Measurements from ENCODE around the gene STX8. TPM values are rescaled to one million over a fixed set of nuclear protein-coding genes. Genes with fewer than 3 reads are reported as not detected.

The STX8 gene
- total RNA-seq, 1 donor from 2014 or later: 54.8 TPM

DNA sequence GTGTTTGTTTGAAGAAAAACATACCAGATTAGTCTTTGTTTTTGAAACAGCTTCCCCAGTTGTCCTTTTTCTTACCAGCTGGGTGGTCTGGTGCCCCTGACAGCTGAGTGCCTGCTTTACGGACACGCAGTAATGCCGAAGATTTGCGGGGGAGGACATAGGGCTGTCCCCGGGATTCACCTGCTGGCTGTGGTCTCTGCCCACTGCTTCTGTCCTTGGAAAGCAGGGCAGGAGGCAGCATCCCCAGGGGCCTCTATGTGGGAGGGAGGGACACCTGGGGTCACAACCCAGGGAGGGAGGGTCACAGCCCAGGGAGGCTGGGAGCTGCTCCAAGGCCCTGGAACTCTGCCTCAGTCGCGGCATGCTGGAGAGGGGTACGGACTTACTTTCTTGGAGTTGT, 332.6 kb downstream of the STX8 start:
- no peak overlapping the region for H3K27ac ChIP-seq (ENCODE audit: low read depth, low read length)
- Mint-ChIP-seq H3K4me3 (ENCODE audit: unreplicated experiment) (no peak overlapping the region), H3K9me3 (ENCODE audit: unreplicated experiment) (no peaks in the 10 kb centered on the region), H3K4me1 (ENCODE audit: low read depth, unreplicated experiment) (no peaks in the 10 kb centered on the region), H3K36me3 (ENCODE audit: low read depth, unreplicated experiment) (peaks cover 8% of the 10 kb centered on the region), H3K27ac (ENCODE audit: unreplicated experiment) (no peak overlapping the region), H3K27me3 (ENCODE audit: low read depth, unreplicated experiment) (peaks cover 6% of the 10 kb centered on the region)
- no peaks in the 10 kb centered on the region for H3K36me3 ChIP-seq (ENCODE audit: insufficient read depth, low read length)
- H3K9ac ChIP-seq (ENCODE audit: low read length): no peak overlapping the region
- H3K4me3 ChIP-seq (ENCODE audit: insufficient read depth, low read depth, low read length): no peak overlapping the region
- H3K79me2 ChIP-seq (ENCODE audit: insufficient read depth, low read length): no peaks in the 10 kb centered on the region
- no peaks in the 10 kb centered on the region for H3K9me3 ChIP-seq (ENCODE audit: insufficient read depth, low read depth, low read length)
- FAIRE-seq (no peak), DNase-seq (ENCODE audit: low read depth) (no peak)
- peaks cover 15% of the 10 kb centered on the region for H3K4me1 ChIP-seq (ENCODE audit: insufficient read depth, low read length)
- no peak for TF ChIP-seq EZH2 (IDR thresholded peaks at IDR 0.05; ENCODE audit: insufficient read depth, low read length)
- TF ChIP-seq, protein P1, sequence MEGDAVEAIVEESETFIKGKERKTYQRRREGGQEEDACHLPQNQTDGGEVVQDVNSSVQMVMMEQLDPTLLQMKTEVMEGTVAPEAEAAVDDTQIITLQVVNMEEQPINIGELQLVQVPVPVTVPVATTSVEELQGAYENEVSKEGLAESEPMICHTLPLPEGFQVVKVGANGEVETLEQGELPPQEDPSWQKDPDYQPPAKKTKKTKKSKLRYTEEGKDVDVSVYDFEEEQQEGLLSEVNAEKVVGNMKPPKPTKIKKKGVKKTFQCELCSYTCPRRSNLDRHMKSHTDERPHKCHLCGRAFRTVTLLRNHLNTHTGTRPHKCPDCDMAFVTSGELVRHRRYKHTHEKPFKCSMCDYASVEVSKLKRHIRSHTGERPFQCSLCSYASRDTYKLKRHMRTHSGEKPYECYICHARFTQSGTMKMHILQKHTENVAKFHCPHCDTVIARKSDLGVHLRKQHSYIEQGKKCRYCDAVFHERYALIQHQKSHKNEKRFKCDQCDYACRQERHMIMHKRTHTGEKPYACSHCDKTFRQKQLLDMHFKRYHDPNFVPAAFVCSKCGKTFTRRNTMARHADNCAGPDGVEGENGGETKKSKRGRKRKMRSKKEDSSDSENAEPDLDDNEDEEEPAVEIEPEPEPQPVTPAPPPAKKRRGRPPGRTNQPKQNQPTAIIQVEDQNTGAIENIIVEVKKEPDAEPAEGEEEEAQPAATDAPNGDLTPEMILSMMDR (IDR thresholded peaks at IDR 0.05; ENCODE audit: insufficient read depth, low read depth, low read length): no peak
- H2AFZ ChIP-seq (ENCODE audit: low read depth, low read length): no peak overlapping the region
- H3K27me3 ChIP-seq (ENCODE audit: insufficient read depth, low read length): no peaks in the 10 kb centered on the region
- no peak overlapping the region for H3K4me2 ChIP-seq (ENCODE audit: low read length)
- no peaks in the 10 kb centered on the region for H4K20me1 ChIP-seq (ENCODE audit: insufficient read depth, low read length)

DNA sequence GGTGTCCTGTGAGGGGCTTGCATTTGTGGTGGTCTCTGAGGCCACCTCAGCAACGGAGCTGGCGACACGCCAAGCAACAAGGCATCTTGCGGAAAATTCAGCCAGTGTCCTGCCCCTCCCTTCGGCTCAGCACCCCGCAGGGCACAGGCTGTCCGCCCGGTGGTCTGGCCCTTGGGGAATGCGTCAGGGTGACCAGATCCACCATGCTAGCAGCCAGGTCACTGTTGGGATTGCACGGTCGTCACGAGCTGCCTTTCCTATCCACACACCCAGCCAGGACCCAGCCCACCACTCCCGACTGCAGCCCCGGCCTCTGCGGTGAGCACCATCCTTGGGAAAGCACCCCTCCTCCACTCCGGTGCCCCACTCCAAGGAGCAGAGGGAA, 333.1 kb downstream of the STX8 start:
- Mint-ChIP-seq H3K36me3 (ENCODE audit: low read depth, unreplicated experiment) (peaks cover 8% of the 10 kb centered on the region), H3K27me3 (ENCODE audit: low read depth, unreplicated experiment) (peaks cover 5% of the 10 kb centered on the region), H3K4me3 (ENCODE audit: unreplicated experiment) (no peak overlapping the region), H3K4me1 (ENCODE audit: low read depth, unreplicated experiment) (no peaks in the 10 kb centered on the region), H3K9me3 (ENCODE audit: unreplicated experiment) (no peaks in the 10 kb centered on the region), H3K27ac (ENCODE audit: unreplicated experiment) (no peak overlapping the region)
- Histone ChIP-seq H3K27ac (ENCODE audit: low read depth, low read length) (no peak overlapping the region), H3K4me1 (ENCODE audit: insufficient read depth, low read length) (peaks cover 15% of the 10 kb centered on the region), H3K9me3 (ENCODE audit: insufficient read depth, low read depth, low read length) (no peaks in the 10 kb centered on the region), H3K79me2 (ENCODE audit: insufficient read depth, low read length) (no peaks in the 10 kb centered on the region), H3K4me2 (ENCODE audit: low read length) (no peak overlapping the region), H3K36me3 (ENCODE audit: insufficient read depth, low read length) (no peaks in the 10 kb centered on the region), H2AFZ (ENCODE audit: low read depth, low read length) (no peak overlapping the region), H4K20me1 (ENCODE audit: insufficient read depth, low read length) (no peaks in the 10 kb centered on the region), H3K9ac (ENCODE audit: low read length) (no peak overlapping the region), H3K4me3 (ENCODE audit: insufficient read depth, low read depth, low read length) (no peak overlapping the region), H3K27me3 (ENCODE audit: insufficient read depth, low read length) (no peaks in the 10 kb centered on the region)
- no peak for DNase-seq (ENCODE audit: low read depth)
- no peak for FAIRE-seq
- TF ChIP-seq EZH2 (IDR thresholded peaks at IDR 0.05; ENCODE audit: insufficient read depth, low read length): no peak
- TF ChIP-seq, protein P1 (IDR thresholded peaks at IDR 0.05; ENCODE audit: insufficient read depth, low read depth, low read length): no peak

DNA sequence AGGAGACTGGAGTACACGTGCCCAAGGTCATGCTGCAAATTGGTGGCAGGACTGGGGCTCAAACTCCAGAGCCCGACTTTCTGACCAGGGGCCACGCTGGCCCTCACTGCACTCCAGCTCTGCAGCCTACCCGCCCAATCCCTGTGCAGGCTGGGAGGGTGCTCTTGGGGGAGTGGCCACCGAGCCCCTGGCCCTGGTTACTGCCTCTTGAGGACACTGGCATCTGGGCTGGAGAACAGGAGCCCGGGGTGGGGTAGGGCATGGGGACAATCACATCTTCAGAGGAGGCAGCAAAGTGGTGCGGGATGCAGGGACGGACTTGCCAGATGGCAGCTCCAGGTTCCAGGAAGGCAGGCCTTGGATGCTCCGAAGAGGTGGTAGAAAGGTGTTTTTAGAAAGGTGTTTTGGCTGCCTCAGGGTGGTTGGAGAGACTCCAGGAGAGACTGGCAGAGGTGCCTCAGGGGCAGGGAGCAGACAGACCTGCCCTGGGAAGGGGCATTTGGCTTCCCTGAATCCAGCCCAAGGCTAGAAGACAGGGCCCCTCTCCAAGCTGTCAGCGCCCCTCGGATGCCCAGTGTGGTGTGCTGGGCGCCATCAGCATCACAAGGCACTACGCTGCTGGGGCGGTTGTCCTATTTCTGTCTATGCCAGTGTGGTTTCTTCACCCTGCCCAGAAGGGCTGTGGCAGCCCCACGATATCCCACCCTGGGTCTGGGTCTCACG, 333.7 kb downstream of the STX8 start:
- Mint-ChIP-seq H3K27ac (ENCODE audit: unreplicated experiment) (no peak overlapping the region), H3K4me1 (ENCODE audit: low read depth, unreplicated experiment) (no peaks in the 10 kb centered on the region), H3K9me3 (ENCODE audit: unreplicated experiment) (peaks cover 2% of the 10 kb centered on the region), H3K27me3 (ENCODE audit: low read depth, unreplicated experiment) (peaks cover 5% of the 10 kb centered on the region), H3K4me3 (ENCODE audit: unreplicated experiment) (no peak overlapping the region), H3K36me3 (ENCODE audit: low read depth, unreplicated experiment) (peaks cover 8% of the 10 kb centered on the region)
- Histone ChIP-seq H3K27me3 (ENCODE audit: insufficient read depth, low read length) (no peaks in the 10 kb centered on the region), H3K9ac (ENCODE audit: low read length) (no peak overlapping the region), H2AFZ (ENCODE audit: low read depth, low read length) (no peak overlapping the region), H3K4me3 (ENCODE audit: insufficient read depth, low read depth, low read length) (no peak overlapping the region), H3K27ac (ENCODE audit: low read depth, low read length) (no peak overlapping the region), H3K4me2 (ENCODE audit: low read length) (no peak overlapping the region), H3K4me1 (ENCODE audit: insufficient read depth, low read length) (peaks cover 15% of the 10 kb centered on the region), H3K9me3 (ENCODE audit: insufficient read depth, low read depth, low read length) (no peaks in the 10 kb centered on the region), H4K20me1 (ENCODE audit: insufficient read depth, low read length) (no peaks in the 10 kb centered on the region), H3K36me3 (ENCODE audit: insufficient read depth, low read length) (no peaks in the 10 kb centered on the region), H3K79me2 (ENCODE audit: insufficient read depth, low read length) (no peaks in the 10 kb centered on the region)
- FAIRE-seq (no peak), DNase-seq (ENCODE audit: low read depth) (no peak)
- TF ChIP-seq, protein P1 (IDR thresholded peaks at IDR 0.05; ENCODE audit: insufficient read depth, low read depth, low read length): no peak
- no peak for TF ChIP-seq EZH2 (IDR thresholded peaks at IDR 0.05; ENCODE audit: insufficient read depth, low read length)

Data from astrocyte (in vitro differentiated cells and primary cell).